Left ventricle myocardium inferior (tissue), 1 donor: ENCODE data around the gene DPY19L3. TPM values are rescaled to one million over a fixed set of nuclear protein-coding genes. Genes with fewer than 3 reads are reported as not detected.

Experiments
- DNase-seq: peaks from one replicate; pipeline ENCODE4 v3.0.0-alpha.2; 2020
- H3K27ac ChIP-seq: fragments of 200-600 bp; replicated peaks from 2 replicates; pipeline ENCODE4 v1.8.0; 2021
- H3K27me3 ChIP-seq: fragments of 200-600 bp; 2 replicates; pipeline ENCODE4 v1.8.0; 2021; ENCODE audit warnings: low read depth
- H3K36me3 ChIP-seq: fragments of 200-600 bp; 2 replicates; pipeline ENCODE4 v1.8.0; 2021
- H3K4me1 ChIP-seq: fragments of 200-600 bp; 2 replicates; pipeline ENCODE4 v1.8.0; 2021
- H3K4me3 ChIP-seq: fragments of 200-600 bp; 2 replicates; pipeline ENCODE4 v1.8.0; 2021; ENCODE audit warnings: mild to moderate bottlenecking, moderate library complexity
- H3K9me3 ChIP-seq: fragments of 200-600 bp; replicated peaks from 2 replicates; pipeline ENCODE4 v1.8.0; 2021
- CTCF ChIP-seq: fragments of 200-600 bp; IDR thresholded peaks from 2 replicates; pipeline ENCODE4 v1.8.0; 2021; ENCODE audit warnings: antibody characterized with exemption, mild to moderate bottlenecking, borderline replicate concordance
- intact Hi-C: fragments of 100-400 bp; cut with micrococcal nuclease; formaldehyde crosslinking; loops from one replicate; pipeline ENCODE4 v1.11.0; 2022
- total RNA-seq: library from RNA; stranded (reverse); fragmentation: NEBNext Ultra II Directional; extraction: Animal tissue kit (Norgen Biotek cat#: 25700); gene quantifications from one replicate; pipeline ENCODE4 v1.2.1, GENCODE V29; 2021
- donor health status: DM: no; HTN: yes; CAD: no; lungs with severe emphysema.

The DPY19L3 gene
- total RNA-seq, 1 donor from 2014 or later, result 5.2 TPM

GRCh38 chr19:32453736-32454135 lies 48.2 kb downstream of the DPY19L3 start:
- H3K27ac ChIP-seq, result no peak overlapping the region
- H3K4me3 ChIP-seq, result no peak overlapping the region
- H3K9me3 ChIP-seq, result no peaks in the 10 kb centered on the region
- no peak for TF ChIP-seq CTCF
- no peaks in the 10 kb centered on the region for H3K27me3 ChIP-seq
- peaks cover 38% of the 10 kb centered on the region for H3K36me3 ChIP-seq
- intact Hi-C loops, result no loop called here
- H3K4me1 ChIP-seq, result peaks cover 13% of the 10 kb centered on the region
- no peak for DNase-seq

DNA sequence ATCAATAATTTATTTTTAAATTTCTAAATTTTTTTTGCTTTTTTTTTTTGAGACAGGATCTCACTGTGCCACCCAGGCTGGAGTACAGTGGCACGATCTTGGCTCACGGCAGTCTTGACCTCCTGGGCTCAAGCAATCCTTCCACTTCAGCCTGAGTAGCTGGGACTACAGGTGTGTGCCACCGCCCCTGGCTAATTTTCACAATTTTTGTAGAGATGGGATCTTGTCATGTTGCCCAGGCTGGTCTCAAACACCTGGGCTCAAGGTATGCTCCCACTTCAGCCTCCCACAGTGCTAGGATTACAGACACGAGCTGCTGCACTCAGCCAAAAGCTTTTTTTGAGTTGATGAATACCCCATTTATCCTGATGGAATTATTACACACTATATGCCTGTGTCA lies 50.8 kb downstream of the DPY19L3 start:
- Histone ChIP-seq H3K4me3 (no peak overlapping the region), H3K9me3 (no peaks in the 10 kb centered on the region), H3K27ac (no peak overlapping the region), H3K27me3 (no peaks in the 10 kb centered on the region), H3K36me3 (peaks cover 37% of the 10 kb centered on the region), H3K4me1 (peaks cover 22% of the 10 kb centered on the region)
- no peak for DNase-seq
- intact Hi-C loops, result no loop called here
- TF ChIP-seq CTCF, result no peak

GRCh38 chr19:32457571-32458158 lies 52.1 kb downstream of the DPY19L3 start:
- DNase-seq, result no peak
- H3K9me3 ChIP-seq, result no peaks in the 10 kb centered on the region
- no peak overlapping the region for H3K4me3 ChIP-seq
- H3K4me1 ChIP-seq, result peaks cover 22% of the 10 kb centered on the region
- intact Hi-C loops, result no loop called here
- H3K36me3 ChIP-seq, result peaks cover 26% of the 10 kb centered on the region
- TF ChIP-seq CTCF, result no peak
- H3K27me3 ChIP-seq, result no peaks in the 10 kb centered on the region
- H3K27ac ChIP-seq, result no peak overlapping the region

- Histone ChIP-seq H3K27me3 (no peaks in the 10 kb centered on the region), H3K4me3 (no peak overlapping the region), H3K4me1 (peaks cover 22% of the 10 kb centered on the region), H3K36me3 (peaks cover 23% of the 10 kb centered on the region), H3K9me3 (no peaks in the 10 kb centered on the region), H3K27ac (no peak overlapping the region)
- DNase-seq, result no peak
- TF ChIP-seq CTCF, result no peak
- intact Hi-C loops, result no loop called here
Observed at GRCh38 chr19:32458500-32459123, 53.0 kb downstream of the DPY19L3 start.

DNA sequence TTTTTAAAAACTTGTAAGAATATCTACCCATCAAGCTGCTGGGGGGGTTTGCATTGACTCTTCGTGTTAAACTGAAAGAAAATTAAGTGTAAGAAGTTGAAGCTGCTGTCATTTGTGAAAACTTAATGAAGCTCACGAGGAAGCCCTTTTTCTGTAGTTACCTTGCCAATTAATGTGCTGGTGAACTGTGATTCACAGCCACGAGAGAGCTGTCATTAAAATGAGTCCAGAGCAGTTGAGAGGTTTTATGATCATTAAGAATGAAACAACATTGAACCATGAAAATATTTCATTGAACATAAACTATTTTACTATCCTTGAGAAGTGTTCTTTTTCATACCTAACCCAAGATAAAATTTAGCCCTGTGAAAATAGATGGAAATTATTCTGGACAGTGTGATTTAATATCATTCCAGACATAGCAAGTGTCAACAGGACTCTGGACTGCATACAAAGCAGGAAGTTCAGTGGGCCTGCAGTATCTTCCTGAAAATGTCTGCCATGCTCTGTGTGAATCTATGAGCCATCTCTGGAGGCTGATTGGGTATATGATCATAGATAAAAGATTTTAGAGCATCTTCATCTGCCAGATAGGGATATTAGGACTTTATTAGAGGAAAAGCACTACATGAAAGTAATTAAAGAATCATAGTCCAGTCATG lies 53.8 kb downstream of the DPY19L3 start:
- Histone ChIP-seq H3K27me3 (no peaks in the 10 kb centered on the region), H3K4me3 (no peak overlapping the region), H3K9me3 (no peaks in the 10 kb centered on the region), H3K36me3 (peaks cover 24% of the 10 kb centered on the region), H3K4me1 (peaks cover 22% of the 10 kb centered on the region), H3K27ac (no peak overlapping the region)
- intact Hi-C loops, result no loop called here
- TF ChIP-seq CTCF, result no peak
- DNase-seq, result no peak
